HG03439 (cell line): Measurements from ENCODE around the gene RUVBL2.

Experiments used
- ATAC-seq: cut with Tn5 transposase; IDR thresholded peaks from one replicate; pipeline ENCODE4 v1.9.1; 2021; ENCODE audit warnings: mild to moderate bottlenecking, moderate library complexity; ENCODE audit not compliant: unreplicated experiment

RUVBL2 gene

GRCh38 chr19:48987323-48987722 lies 6.4 kb upstream of the RUVBL2 start:
- ATAC-seq, result no peak

- no peak for ATAC-seq
Observed at GRCh38 chr19:48988286-48988685, 5.4 kb upstream of the RUVBL2 start.

GRCh38 chr19:48988860-48989259 lies 4.8 kb upstream of the RUVBL2 start:
- ATAC-seq, result no peak

GRCh38 chr19:48989701-48990291 lies 3.9 kb upstream of the RUVBL2 start:
- no peak for ATAC-seq

GRCh38 chr19:48990400-48990799 lies 3.3 kb upstream of the RUVBL2 start:
- ATAC-seq, result no peak

GRCh38 chr19:48991011-48991609 lies 2.6 kb upstream of the RUVBL2 start:
- no peak for ATAC-seq

- no peak for ATAC-seq
Observed at GRCh38 chr19:48991873-48992580, 1.7 kb upstream of the RUVBL2 start.

- ATAC-seq, result peak; percentile 2
Observed at GRCh38 chr19:48992581-48993174, 1.0 kb upstream of the RUVBL2 start.

- no peak for ATAC-seq
Observed at GRCh38 chr19:48994035-48994386, 324 bp downstream of the RUVBL2 start.

- ATAC-seq, result no peak
Observed at GRCh38 chr19:48997972-48998371, 4.3 kb downstream of the RUVBL2 start.

- no peak for ATAC-seq
Observed at GRCh38 chr19:48999481-49000325, 6.0 kb downstream of the RUVBL2 start.

GRCh38 chr19:49004133-49004532 lies 10.4 kb downstream of the RUVBL2 start:
- ATAC-seq, result no peak

GRCh38 chr19:49004964-49005614 lies 11.4 kb downstream of the RUVBL2 start:
- ATAC-seq, result no peak

GRCh38 chr19:49006905-49007304 lies 13.2 kb downstream of the RUVBL2 start:
- no peak for ATAC-seq

- no peak for ATAC-seq
Observed at GRCh38 chr19:49009828-49010227, 16.1 kb downstream of the RUVBL2 start.

- no peak for ATAC-seq
Observed at GRCh38 chr19:49010453-49010852, 16.8 kb downstream of the RUVBL2 start.

- no peak for ATAC-seq
Observed at GRCh38 chr19:49011194-49011593, 17.5 kb downstream of the RUVBL2 start.

- ATAC-seq, result no peak
Observed at GRCh38 chr19:49014123-49014869, 20.6 kb downstream of the RUVBL2 start.

GRCh38 chr19:49014870-49015255 lies 21.2 kb downstream of the RUVBL2 start:
- no peak for ATAC-seq
